Transverse colon (tissue), 4 donors: ENCODE data around the gene CERS5. TPM values are rescaled to one million over a fixed set of nuclear protein-coding genes. Genes with fewer than 3 reads are reported as not detected.

Source experiments
- DNase-seq: peaks from one replicate; pipeline ENCODE4 v3.0.0-alpha.2; 2019
- H3K27ac ChIP-seq, 4 donors: fragments of 200-600 bp; sonication (generic); 2 replicates each; pipeline ENCODE4 v1.5.1; 2016 to 2018; ENCODE audit warnings: inconsistent platforms in 4 of 4
- H3K27me3 ChIP-seq: fragments of 200-600 bp; sonication (generic); 2 replicates; pipeline ENCODE4 v1.5.1; 2017; ENCODE audit warnings: inconsistent platforms
- H3K36me3 ChIP-seq, 4 donors: fragments of 200-600 bp; sonication (generic); 2 replicates each; pipeline ENCODE4 v1.5.1; 2017 to 2019; ENCODE audit warnings: inconsistent platforms in 4 of 4
- H3K4me1 ChIP-seq, 4 donors: fragments of 200-600 bp; sonication (generic); 2 replicates each; pipeline ENCODE4 v1.5.1; 2017 to 2020; ENCODE audit warnings: inconsistent platforms in 4 of 4
- H3K4me3 ChIP-seq, 4 donors: fragments of 200-600 bp; sonication (generic); 1 replicate in 1 of 4; 2 replicates in 3 of 4; pipeline versions ENCODE4 v1.5.1 to v1.6.1; 2017 to 2019; ENCODE audit warnings: inconsistent platforms in 4 of 4
- H3K9me3 ChIP-seq, 2 donors: fragments of 200-600 bp; sonication (generic); 2 replicates each; pipeline ENCODE4 v1.5.1; 2017 to 2019; ENCODE audit warnings: inconsistent platforms in 2 of 2
- EP300 ChIP-seq: sonication (generic); formaldehyde crosslinking; IDR thresholded peaks from one replicate; pipeline ENCODE4 v1.6.1; 2017; ENCODE audit warnings: antibody characterized with exemption, low read depth
- POLR2A ChIP-seq: fragments of 450-650 bp; IDR thresholded peaks from one replicate; pipeline ENCODE4 v1.6.1; 2016; ENCODE audit warnings: antibody characterized with exemption, mild to moderate bottlenecking, moderate library complexity
- POLR2AphosphoS5 ChIP-seq, 3 donors: sonication (generic); formaldehyde crosslinking; IDR thresholded peaks; one replicate each; pipeline ENCODE4 v1.6.1; 2016; ENCODE audit warnings: antibody characterized with exemption in 3 of 3
- WGBS, 2 donors: methylation state at CpG; one replicate each; pipeline ENCODE4 v1.1.5; 2018; ENCODE audit warnings: low coverage in 1 of 2; 5-methylcytosine and 5-hydroxymethylcytosine counted together
- in situ Hi-C, 4 donors: fragments of 200-750 bp; cut with MboI; loops; one replicate each; pipeline versions ENCODE4 v1.15.0 to v1.15.1; 2017; ENCODE audit warnings: low sequenced_read_pairs in 3 of 4, low pct_ligation_motif_present in 1 of 4, low pct_unique_long_range_greater_than_20kb in 1 of 4
- intact Hi-C: fragments of 100-400 bp; cut with DNase I; formaldehyde crosslinking; loops from one replicate; pipeline ENCODE4 v1.15.1; 2023; ENCODE audit warnings: low total_unique reads
- total RNA-seq, 4 donors: library from RNA; depleted of rRNA; stranded (reverse); fragments of >200 nt; gene quantifications; one replicate each; pipeline ENCODE4 v1.1.0, GENCODE V29; 2016
- TF ChIP-seq, protein P1 (sequence below), 5 experiments: fragments of 200-600 bp in 3 of 5; fragments of 450-650 bp in 2 of 5; sonication (generic) in 3 of 5; IDR thresholded peaks; 1 replicate in 2 of 5; 2 replicates in 3 of 5; pipeline ENCODE4 v1.5.1; 2016 to 2017; ENCODE audit warnings: antibody characterized with exemption in 5 of 5, inconsistent platforms in 3 of 5, mild to moderate bottlenecking in 2 of 5, moderate library complexity in 1 of 5

CERS5 gene
- total RNA-seq, 4 donors from 2014 or later: 17.5 to 32.5 (median 21.0) TPM

DNA sequence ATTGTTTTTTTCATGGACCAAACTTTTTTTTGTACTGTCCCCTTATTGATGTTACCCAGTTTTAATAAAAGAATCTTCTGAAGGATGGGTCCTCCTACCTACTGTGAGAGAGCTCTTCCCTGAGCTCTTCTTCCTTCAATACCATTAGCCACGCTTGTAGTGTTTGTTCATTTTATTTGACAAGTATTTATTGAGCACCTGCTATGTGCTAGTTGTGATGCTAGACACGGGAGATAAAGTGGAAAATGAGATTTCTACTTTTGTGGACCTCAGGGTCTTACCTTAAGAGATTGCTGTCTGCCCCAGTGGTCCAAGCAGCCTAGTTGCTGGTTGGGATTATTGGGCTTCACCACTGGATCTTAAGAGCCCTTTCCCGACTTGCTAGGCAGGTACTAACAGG lies 66.6 kb downstream of the CERS5 start:
- Histone ChIP-seq H3K4me1 (peaks cover 15 to 20% (median 17%) of the 10 kb centered on the region in 4 donors), H3K4me3 (no peak overlapping the region), H3K27me3 (no peaks in the 10 kb centered on the region), H3K36me3 (peaks cover 0 to 33% (median 16%) of the 10 kb centered on the region in 4 donors), H3K27ac (no peak overlapping the region), H3K9me3 (no peaks in the 10 kb centered on the region)
- TF ChIP-seq POLR2AphosphoS5 (IDR thresholded peaks at IDR 0.05) (no peak), EP300 (no peak), POLR2A (no peak)
- TF ChIP-seq, protein P1, sequence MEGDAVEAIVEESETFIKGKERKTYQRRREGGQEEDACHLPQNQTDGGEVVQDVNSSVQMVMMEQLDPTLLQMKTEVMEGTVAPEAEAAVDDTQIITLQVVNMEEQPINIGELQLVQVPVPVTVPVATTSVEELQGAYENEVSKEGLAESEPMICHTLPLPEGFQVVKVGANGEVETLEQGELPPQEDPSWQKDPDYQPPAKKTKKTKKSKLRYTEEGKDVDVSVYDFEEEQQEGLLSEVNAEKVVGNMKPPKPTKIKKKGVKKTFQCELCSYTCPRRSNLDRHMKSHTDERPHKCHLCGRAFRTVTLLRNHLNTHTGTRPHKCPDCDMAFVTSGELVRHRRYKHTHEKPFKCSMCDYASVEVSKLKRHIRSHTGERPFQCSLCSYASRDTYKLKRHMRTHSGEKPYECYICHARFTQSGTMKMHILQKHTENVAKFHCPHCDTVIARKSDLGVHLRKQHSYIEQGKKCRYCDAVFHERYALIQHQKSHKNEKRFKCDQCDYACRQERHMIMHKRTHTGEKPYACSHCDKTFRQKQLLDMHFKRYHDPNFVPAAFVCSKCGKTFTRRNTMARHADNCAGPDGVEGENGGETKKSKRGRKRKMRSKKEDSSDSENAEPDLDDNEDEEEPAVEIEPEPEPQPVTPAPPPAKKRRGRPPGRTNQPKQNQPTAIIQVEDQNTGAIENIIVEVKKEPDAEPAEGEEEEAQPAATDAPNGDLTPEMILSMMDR (IDR thresholded peaks at IDR 0.05): no peak
- intact Hi-C loops: loop anchor here (10.0 kb wide), 1 partner anchor 74 kb away; no protein-coding TSS in a partner anchor
- 89 to 90% methylated on average over 3 of the region's 3 CpGs for WGBS, 2 donors
- in situ Hi-C loops: no loop called here
- DNase-seq: no peak

DNA sequence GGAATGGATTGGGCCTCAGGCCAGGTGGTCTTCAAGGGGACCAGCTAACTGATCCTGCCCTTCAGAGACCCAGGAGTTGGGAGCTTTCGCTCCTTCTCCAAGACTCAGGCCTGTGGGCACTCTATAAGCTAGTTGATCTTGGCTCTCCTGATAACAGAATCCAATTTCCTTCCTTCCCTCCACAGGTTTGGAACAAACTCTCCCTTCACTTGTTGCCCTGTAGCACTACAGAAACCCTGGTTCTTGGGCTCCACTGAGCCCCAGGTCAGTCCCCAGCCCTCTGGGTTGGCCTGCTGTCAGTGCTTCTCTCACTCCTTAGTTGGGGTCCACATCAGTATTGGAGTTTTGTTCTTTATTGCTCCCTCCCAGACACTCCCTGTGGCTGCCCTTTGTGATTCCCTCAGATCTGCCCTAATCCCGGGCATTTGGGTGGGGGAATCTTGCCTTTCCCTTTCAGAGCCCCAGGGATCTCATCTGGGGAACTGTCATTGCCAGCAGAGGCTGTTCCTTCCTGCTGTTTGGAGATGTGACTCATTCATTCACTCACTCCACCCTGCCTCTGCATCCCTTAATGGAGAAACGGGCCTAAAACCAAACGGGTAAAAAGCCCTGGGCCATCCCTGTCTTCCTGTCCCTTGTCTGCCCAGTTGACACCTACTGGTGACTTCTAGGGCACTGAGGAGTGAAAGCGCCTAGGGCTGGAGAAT lies 67.7 kb downstream of the CERS5 start:
- Histone ChIP-seq H3K27ac (no peak overlapping the region), H3K4me1 (peaks cover 8 to 12% (median 11%) of the 10 kb centered on the region in 4 donors), H3K27me3 (no peaks in the 10 kb centered on the region), H3K4me3 (no peak overlapping the region), H3K9me3 (no peaks in the 10 kb centered on the region), H3K36me3 (peaks cover 0 to 44% (median 24%) of the 10 kb centered on the region in 4 donors)
- TF ChIP-seq POLR2AphosphoS5 (IDR thresholded peaks at IDR 0.05) (no peak), POLR2A (no peak), EP300 (no peak)
- TF ChIP-seq, protein P1 (IDR thresholded peaks at IDR 0.05): no peak
- in situ Hi-C loops (loop anchor here in 3 of 4 donors (10.0 to 25.0 kb wide), 3 partner anchors 75 to 213 kb away; no protein-coding TSS in a partner anchor), intact Hi-C loops (loop anchor here (10.0 kb wide), 1 partner anchor 75 kb away; no protein-coding TSS in a partner anchor)
- WGBS, 2 donors: 83 to 93% methylated on average over 2 to 5 of the region's 5 CpGs
- DNase-seq: no peak

DNA sequence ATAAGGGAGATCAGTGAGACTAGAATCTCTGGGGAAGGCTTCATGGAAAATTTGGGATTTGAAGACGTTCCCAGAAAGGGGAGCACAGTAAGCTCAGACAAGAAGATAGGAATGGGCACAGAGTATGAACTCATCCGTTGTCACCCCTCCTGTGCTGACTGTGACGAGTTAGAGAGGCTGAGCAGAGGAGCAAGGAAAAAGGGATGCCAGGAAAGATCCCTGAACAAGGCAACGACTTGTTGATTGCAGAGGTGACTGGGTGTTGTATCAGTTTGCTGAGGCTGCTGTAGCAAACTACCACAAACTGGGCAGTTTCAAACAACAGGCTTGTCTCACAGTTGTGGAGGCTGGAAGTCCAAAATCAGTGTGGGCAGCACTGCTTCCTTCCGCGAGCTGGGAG lies 69.2 kb downstream of the CERS5 start:
- WGBS, 2 donors: 81 to 88% methylated on average over 4 to 6 of the region's 6 CpGs
- TF ChIP-seq EP300: no peak
- no peak for TF ChIP-seq POLR2A
- TF ChIP-seq, protein P1 (IDR thresholded peaks at IDR 0.05): no peak
- TF ChIP-seq POLR2AphosphoS5 (IDR thresholded peaks at IDR 0.05): no peak
- intact Hi-C loops: no loop called here

DNA sequence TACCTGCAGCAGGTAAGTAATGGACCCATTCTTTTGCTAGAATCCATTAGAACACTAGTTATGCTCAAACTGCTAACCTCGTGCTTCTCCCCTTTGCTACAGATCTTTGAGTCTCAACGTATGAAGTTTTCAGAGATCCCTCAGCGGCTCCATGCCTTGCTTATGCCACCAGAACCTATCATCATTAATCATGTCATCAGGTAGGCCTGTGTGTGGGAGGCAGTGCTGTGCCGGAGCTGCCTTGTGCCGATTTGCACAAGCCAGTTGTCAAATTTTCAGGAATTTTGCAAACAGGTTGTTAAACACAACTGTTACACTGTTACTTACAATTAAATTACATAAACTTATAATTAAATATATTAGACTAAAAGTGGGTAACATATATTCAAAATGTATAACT lies 76.8 kb downstream of the CERS5 start:
- TF ChIP-seq POLR2AphosphoS5 (IDR thresholded peaks at IDR 0.05): no peak
- TF ChIP-seq, protein P1 (IDR thresholded peaks at IDR 0.05): no peak
- TF ChIP-seq EP300: no peak
- no peak for TF ChIP-seq POLR2A
- WGBS, 2 donors: 96 to 100% methylated on average over 3 to 5 of the region's 5 CpGs
- Histone ChIP-seq H3K4me1 (peaks cover 0 to 13% (median 5%) of the 10 kb centered on the region in 4 donors), H3K36me3 (peaks cover 0 to 59% (median 28%) of the 10 kb centered on the region in 4 donors), H3K9me3 (no peaks in the 10 kb centered on the region), H3K27ac (no peak overlapping the region), H3K4me3 (no peak overlapping the region), H3K27me3 (no peaks in the 10 kb centered on the region)
- in situ Hi-C loops (loop anchor here in 3 of 4 donors (10.0 to 25.0 kb wide), 3 partner anchors 84 to 222 kb away; no protein-coding TSS in a partner anchor), intact Hi-C loops (no loop called here)
- DNase-seq: no peak

More for the DNA sequence above, 69.2 kb downstream of the CERS5 start:
- H3K4me1 ChIP-seq: no peaks in the 10 kb centered on the region
- in situ Hi-C loops: loop anchor here in 3 of 4 donors (10.0 to 25.0 kb wide), 3 partner anchors 77 to 214 kb away; no protein-coding TSS in a partner anchor
- H3K4me3 ChIP-seq: no peak overlapping the region
- no peak overlapping the region for H3K27ac ChIP-seq
- H3K27me3 ChIP-seq: no peaks in the 10 kb centered on the region
- no peaks in the 10 kb centered on the region for H3K9me3 ChIP-seq
- peaks cover 0 to 58% (median 31%) of the 10 kb centered on the region in 4 donors for H3K36me3 ChIP-seq
- no peak for DNase-seq
